ENCODE measurements around the gene BAIAP2L2. TPM values are rescaled to one million over a fixed set of nuclear protein-coding genes. Genes with fewer than 3 reads are reported as not detected.

BAIAP2L2 gene
- total RNA-seq, 1 donor from 2014 or later = 4.5 TPM

GRCh38 chr22:38112381-38112780, 1.9 kb upstream of the BAIAP2L2 start:
- DNase-seq (ENCODE audit: extremely low spot score, unreplicated experiment) = no peak
- Mint-ChIP-seq H3K4me3 (no peak overlapping the region), H3K9me3 (no peaks in the 10 kb centered on the region), H3K36me3 (peaks cover 4% of the 10 kb centered on the region), H3K4me1 (ENCODE audit: unreplicated experiment) (peaks cover 18% of the 10 kb centered on the region), H3K27me3 (no peaks in the 10 kb centered on the region), H3K27ac (no peak overlapping the region)
- TF ChIP-seq CTCF (conservative IDR thresholded peaks at IDR 0.05) = no peak

- peaks cover 18% of the 10 kb centered on the region for H3K4me1 Mint-ChIP-seq (ENCODE audit: unreplicated experiment)
- no peak overlapping the region for H3K27ac Mint-ChIP-seq
- TF ChIP-seq CTCF (conservative IDR thresholded peaks at IDR 0.05) = no peak
- H3K36me3 Mint-ChIP-seq = peaks cover 4% of the 10 kb centered on the region
- no peak for DNase-seq (ENCODE audit: extremely low spot score, unreplicated experiment)
- no peak overlapping the region for H3K4me3 Mint-ChIP-seq
- no peaks in the 10 kb centered on the region for H3K9me3 Mint-ChIP-seq
- H3K27me3 Mint-ChIP-seq = no peaks in the 10 kb centered on the region
Observed at GRCh38 chr22:38111925-38112355, 1.5 kb upstream of the BAIAP2L2 start.

GRCh38 chr22:38110863-38111852, 674 bp upstream of the BAIAP2L2 start:
- peak; percentile 68 for DNase-seq (ENCODE audit: extremely low spot score, unreplicated experiment)
- Mint-ChIP-seq H3K36me3 (peaks cover 4% of the 10 kb centered on the region), H3K9me3 (no peaks in the 10 kb centered on the region), H3K27me3 (no peaks in the 10 kb centered on the region), H3K27ac (peak overlapping the region; percentile 83), H3K4me3 (peak overlapping the region; percentile 69), H3K4me1 (ENCODE audit: unreplicated experiment) (peaks cover 22% of the 10 kb centered on the region)
- no peak for TF ChIP-seq CTCF (conservative IDR thresholded peaks at IDR 0.05)

- Mint-ChIP-seq H3K27ac (peak overlapping the region; percentile 59), H3K4me1 (ENCODE audit: unreplicated experiment) (peaks cover 21% of the 10 kb centered on the region), H3K27me3 (no peaks in the 10 kb centered on the region), H3K36me3 (peaks cover 3% of the 10 kb centered on the region), H3K4me3 (peak overlapping the region; percentile 69), H3K9me3 (no peaks in the 10 kb centered on the region)
- DNase-seq (ENCODE audit: extremely low spot score, unreplicated experiment) = peak; percentile 69
- TF ChIP-seq CTCF (conservative IDR thresholded peaks at IDR 0.05) = no peak
Observed at GRCh38 chr22:38109371-38110001, 998 bp downstream of the BAIAP2L2 start.

- Mint-ChIP-seq H3K9me3 (no peaks in the 10 kb centered on the region), H3K36me3 (no peaks in the 10 kb centered on the region), H3K4me3 (no peak overlapping the region), H3K27ac (peak overlapping the region; percentile 63), H3K4me1 (ENCODE audit: unreplicated experiment) (peaks cover 18% of the 10 kb centered on the region), H3K27me3 (no peaks in the 10 kb centered on the region)
- DNase-seq (ENCODE audit: extremely low spot score, unreplicated experiment) = no peak
- no peak for TF ChIP-seq CTCF (conservative IDR thresholded peaks at IDR 0.05)
Observed at GRCh38 chr22:38108561-38109319, 1.7 kb downstream of the BAIAP2L2 start.

All from type B pancreatic cell (in vitro differentiated cells).